HEK293T (cell line): ENCODE data around the gene TREML4.

Experiments used
- BHLHE40 ChIP-seq: fragments of 450-650 bp; IDR thresholded peaks from 2 replicates; pipeline ENCODE4 v1.6.1; 2016; ENCODE audit warnings: mild to moderate bottlenecking, moderate library complexity, borderline replicate concordance
- ELF4 ChIP-seq: fragments of 450-650 bp; IDR thresholded peaks from 2 replicates; pipeline ENCODE4 v1.6.1; 2017; ENCODE audit warnings: antibody characterized with exemption
- FOXA1 ChIP-seq: fragments of 450-650 bp; IDR thresholded peaks from 2 replicates; pipeline ENCODE4 v1.6.1; 2016; ENCODE audit warnings: mild to moderate bottlenecking
- FOXK2 ChIP-seq: fragments of 450-650 bp; IDR thresholded peaks from 2 replicates; pipeline ENCODE4 v1.6.1; 2016; ENCODE audit warnings: mild to moderate bottlenecking
- FOXM1 ChIP-seq: fragments of 450-650 bp; IDR thresholded peaks from 2 replicates; pipeline ENCODE4 v1.6.1; 2017; ENCODE audit warnings: mild to moderate bottlenecking, borderline replicate concordance
- L3MBTL2 ChIP-seq: fragments of 450-650 bp; conservative IDR thresholded peaks from 2 replicates; pipeline ENCODE4 v1.6.1; 2016; ENCODE audit warnings: mild to moderate bottlenecking
- NFRKB ChIP-seq: fragments of 450-650 bp; IDR thresholded peaks from 2 replicates; pipeline ENCODE4 v1.6.1; 2016; ENCODE audit warnings: mild to moderate bottlenecking, moderate library complexity
- SP1 ChIP-seq: fragments of 450-650 bp; IDR thresholded peaks from 2 replicates; pipeline ENCODE4 v1.6.1; 2017
- SUZ12 ChIP-seq: fragments of 450-650 bp; IDR thresholded peaks from 2 replicates; pipeline ENCODE4 v1.6.1; 2016; ENCODE audit warnings: mild to moderate bottlenecking
- TARDBP ChIP-seq: fragments of 450-650 bp; IDR thresholded peaks from 2 replicates; pipeline ENCODE4 v1.6.1; 2016
- ZNF384 ChIP-seq: fragments of 450-650 bp; IDR thresholded peaks from 2 replicates; pipeline ENCODE4 v1.6.1; 2016

GRCh38 chr6:41257369-41258195 lies 29.4 kb downstream of the TREML4 start:
- TF ChIP-seq FOXA1 (no peak), FOXK2 (no peak), FOXM1 (no peak), ELF4 (no peak), SUZ12 (no peak), BHLHE40 (no peak), SP1 (no peak), TARDBP (no peak), ZNF384 (no peak), NFRKB (no peak), L3MBTL2 (no peak)
